ENCODE data around the gene MRPS2. TPM values are rescaled to one million over a fixed set of nuclear protein-coding genes. Genes with fewer than 3 reads are reported as not detected.
"Not testable (repeated sequence)": the region's sequence is repeated elsewhere in the genome, so short reads cannot be mapped to it uniquely, and the experiment has no call there.

The MRPS2 gene
- total and polyA plus RNA-seq, 5 donors from 2014 or later: 18.1 to 56.7 (median 51.5) TPM

- Histone ChIP-seq H3K9me3 (ENCODE audit: control insufficient read depth in 2 of 2, low read length in 2 of 2) (no peaks in the 10 kb centered on the region), H3K4me1 (ENCODE audit: control insufficient read depth, insufficient read depth, low read length, poor library complexity, severe bottlenecking) (no peaks in the 10 kb centered on the region), H3K36me3 (ENCODE audit: control insufficient read depth, insufficient read depth, low read length) (no peaks in the 10 kb centered on the region), H3K4me3 (ENCODE audit: low read depth, low read length) (no peak overlapping the region), H3K27ac (ENCODE audit: insufficient read depth, low read length, poor library complexity, severe bottlenecking) (no peak overlapping the region), H3K27me3 (ENCODE audit: control insufficient read depth, insufficient read depth, low read length) (no peaks in the 10 kb centered on the region)
- no peak for ATAC-seq (ENCODE audit: low read depth in 2 of 2)
- H3K4me1 Mint-ChIP-seq: peaks cover 0 to 5% (median 0%) of the 10 kb centered on the region in 4 donors
- no peaks in the 10 kb centered on the region for H3K27me3 Mint-ChIP-seq
- H3K27ac Mint-ChIP-seq: no peak overlapping the region
- H3K4me3 Mint-ChIP-seq: no peak overlapping the region
- H3K36me3 Mint-ChIP-seq: no peaks in the 10 kb centered on the region
- no peaks in the 10 kb centered on the region for H3K9me3 Mint-ChIP-seq
- no peak for DNase-seq
Observed at GRCh38 chr9:135523521-135524129, 23.1 kb downstream of the MRPS2 start.

DNA sequence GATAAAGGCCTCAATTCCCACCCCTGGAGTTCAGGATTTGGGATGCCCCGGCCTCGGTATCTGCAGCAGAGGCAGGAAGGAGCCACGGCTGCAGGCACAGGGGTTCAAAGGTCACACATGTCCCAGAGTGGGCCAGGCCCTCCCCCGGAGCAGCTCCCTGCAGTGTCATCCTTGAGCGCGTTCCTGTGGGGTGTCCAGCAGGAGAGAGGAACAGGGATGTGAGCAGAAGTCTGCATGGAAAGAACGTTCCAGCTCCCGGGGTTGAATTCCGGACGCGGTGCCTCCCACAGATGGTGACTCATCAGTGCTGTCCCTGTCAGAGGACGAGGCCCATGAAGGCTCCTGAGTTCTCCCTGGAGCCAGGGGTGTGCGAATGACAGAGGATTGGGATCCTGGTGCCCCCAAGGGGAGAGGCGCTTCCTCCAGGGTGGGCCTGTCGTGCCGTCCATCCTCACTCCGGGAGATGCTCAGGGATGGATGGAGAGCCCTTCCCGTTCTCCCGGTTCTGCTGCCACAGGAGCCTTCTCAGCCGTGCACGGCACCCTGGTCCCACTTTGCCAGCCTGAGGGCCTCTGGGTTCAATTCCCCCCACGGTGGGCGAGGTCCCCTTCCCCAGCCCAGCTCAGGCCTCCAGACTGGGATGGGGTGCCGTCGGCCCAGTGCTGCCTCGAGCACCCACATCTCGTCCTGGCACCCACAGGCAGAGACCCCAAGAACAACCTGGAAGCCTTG lies 23.8 kb downstream of the MRPS2 start:
- no peaks in the 10 kb centered on the region for H3K4me1 ChIP-seq (ENCODE audit: control insufficient read depth, insufficient read depth, low read length, poor library complexity, severe bottlenecking)
- no peaks in the 10 kb centered on the region for H3K27me3 ChIP-seq (ENCODE audit: control insufficient read depth, insufficient read depth, low read length)
- ATAC-seq (ENCODE audit: low read depth in 2 of 2): no peak
- Mint-ChIP-seq H3K36me3 (no peaks in the 10 kb centered on the region), H3K4me3 (no peak overlapping the region), H3K27ac (no peak overlapping the region), H3K27me3 (no peaks in the 10 kb centered on the region), H3K4me1 (peaks cover 0 to 5% (median 0%) of the 10 kb centered on the region in 4 donors), H3K9me3 (peaks cover 0 to 1% (median 0%) of the 10 kb centered on the region in 7 donors)
- H3K9me3 ChIP-seq (ENCODE audit: control insufficient read depth in 2 of 2, low read length in 2 of 2): no peaks in the 10 kb centered on the region
- H3K4me3 ChIP-seq (ENCODE audit: low read depth, low read length): no peak overlapping the region
- DNase-seq: no peak
- H3K36me3 ChIP-seq (ENCODE audit: control insufficient read depth, insufficient read depth, low read length): no peaks in the 10 kb centered on the region
- H3K27ac ChIP-seq (ENCODE audit: insufficient read depth, low read length, poor library complexity, severe bottlenecking): no peak overlapping the region

- H3K4me3 Mint-ChIP-seq: no peak overlapping the region
- no peak for DNase-seq
Observed at GRCh38 chr9:135525241-135526088, 25.0 kb downstream of the MRPS2 start.

GRCh38 chr9:135526089-135526729 lies 25.7 kb downstream of the MRPS2 start:
- peaks cover 0 to 1% (median 0%) of the 10 kb centered on the region in 7 donors for H3K9me3 Mint-ChIP-seq
- Histone ChIP-seq H3K36me3 (ENCODE audit: control insufficient read depth, insufficient read depth, low read length) (no peaks in the 10 kb centered on the region), H3K27ac (ENCODE audit: insufficient read depth, low read length, poor library complexity, severe bottlenecking) (no peak overlapping the region), H3K4me3 (ENCODE audit: low read depth, low read length) (no peak overlapping the region), H3K9me3 (ENCODE audit: control insufficient read depth in 2 of 2, low read length in 2 of 2) (no peaks in the 10 kb centered on the region), H3K4me1 (ENCODE audit: control insufficient read depth, insufficient read depth, low read length, poor library complexity, severe bottlenecking) (no peaks in the 10 kb centered on the region), H3K27me3 (ENCODE audit: control insufficient read depth, insufficient read depth, low read length) (no peaks in the 10 kb centered on the region)
- no peak overlapping the region for H3K27ac Mint-ChIP-seq
- peaks cover 5% of the 10 kb centered on the region for H3K27me3 Mint-ChIP-seq
- no peaks in the 10 kb centered on the region for H3K4me1 Mint-ChIP-seq
- no peak for DNase-seq
- no peak overlapping the region for H3K4me3 Mint-ChIP-seq
- no peaks in the 10 kb centered on the region for H3K36me3 Mint-ChIP-seq
- no peak for ATAC-seq (ENCODE audit: low read depth in 2 of 2)

More at GRCh38 chr9:135525241-135526088, 25.0 kb downstream of the MRPS2 start:
- Mint-ChIP-seq H3K27ac (no peak overlapping the region), H3K9me3 (peaks cover 0 to 1% (median 0%) of the 10 kb centered on the region in 7 donors), H3K4me1 (no peaks in the 10 kb centered on the region), H3K36me3 (no peaks in the 10 kb centered on the region), H3K27me3 (peaks cover 5% of the 10 kb centered on the region)
- no peak for ATAC-seq (ENCODE audit: low read depth in 2 of 2)
- no peaks in the 10 kb centered on the region for H3K9me3 ChIP-seq (ENCODE audit: control insufficient read depth in 2 of 2, low read length in 2 of 2)
- no peaks in the 10 kb centered on the region for H3K36me3 ChIP-seq (ENCODE audit: control insufficient read depth, insufficient read depth, low read length)
- H3K4me1 ChIP-seq (ENCODE audit: control insufficient read depth, insufficient read depth, low read length, poor library complexity, severe bottlenecking): no peaks in the 10 kb centered on the region
- H3K27ac ChIP-seq (ENCODE audit: insufficient read depth, low read length, poor library complexity, severe bottlenecking): no peak overlapping the region
- no peak overlapping the region for H3K4me3 ChIP-seq (ENCODE audit: low read depth, low read length)
- H3K27me3 ChIP-seq (ENCODE audit: control insufficient read depth, insufficient read depth, low read length): no peaks in the 10 kb centered on the region

- DNase-seq: no peak
- Histone ChIP-seq H3K27me3 (ENCODE audit: control insufficient read depth, insufficient read depth, low read length) (peaks cover 4% of the 10 kb centered on the region), H3K36me3 (ENCODE audit: control insufficient read depth, insufficient read depth, low read length) (no peaks in the 10 kb centered on the region), H3K4me3 (ENCODE audit: low read depth, low read length) (no peak overlapping the region), H3K27ac (ENCODE audit: insufficient read depth, low read length, poor library complexity, severe bottlenecking) (no peak overlapping the region), H3K4me1 (ENCODE audit: control insufficient read depth, insufficient read depth, low read length, poor library complexity, severe bottlenecking) (no peaks in the 10 kb centered on the region), H3K9me3 (ENCODE audit: control insufficient read depth in 2 of 2, low read length in 2 of 2) (no peaks in the 10 kb centered on the region)
- no peak for ATAC-seq (ENCODE audit: low read depth in 2 of 2)
- Mint-ChIP-seq H3K9me3 (peaks cover 0 to 1% (median 0%) of the 10 kb centered on the region in 7 donors), H3K4me3 (no peak overlapping the region), H3K27me3 (peaks cover 5% of the 10 kb centered on the region), H3K36me3 (no peaks in the 10 kb centered on the region), H3K27ac (no peak overlapping the region), H3K4me1 (no peaks in the 10 kb centered on the region)
Observed at GRCh38 chr9:135526730-135527571, 26.5 kb downstream of the MRPS2 start.

DNA sequence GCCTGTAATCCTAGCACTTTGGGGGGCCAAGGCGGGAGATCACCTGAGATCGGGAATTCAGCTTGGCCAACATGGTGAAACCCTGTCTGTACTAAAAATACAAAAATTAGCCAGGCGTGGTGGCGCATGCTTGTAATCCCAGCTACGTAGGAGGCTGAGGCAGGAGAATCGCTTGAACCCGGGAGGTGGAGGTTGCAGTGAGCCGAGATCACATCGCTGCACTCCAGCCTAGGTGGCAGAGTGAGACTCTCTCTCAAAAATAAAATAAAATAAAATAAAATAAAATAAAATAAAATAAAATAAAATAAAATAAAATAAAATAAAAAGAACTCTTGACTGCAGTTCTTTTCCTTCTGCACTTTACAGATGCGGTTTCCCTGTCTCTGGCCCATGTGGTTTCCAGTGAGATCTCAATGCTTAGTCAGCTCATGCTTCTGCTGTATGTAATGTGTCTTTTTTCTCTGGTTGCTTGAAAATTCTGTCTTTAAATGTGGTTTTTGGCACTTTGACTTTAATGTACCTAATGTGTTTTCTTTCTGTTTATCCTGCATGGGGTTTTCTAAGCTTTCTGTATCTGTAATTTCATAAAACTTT lies 28.5 kb downstream of the MRPS2 start:
- not testable (repeated sequence) for DNase-seq; H3K27ac ChIP-seq (ENCODE audit: insufficient read depth, low read length, poor library complexity, severe bottlenecking); ATAC-seq (ENCODE audit: low read depth in 2 of 2); H3K36me3 ChIP-seq (ENCODE audit: control insufficient read depth, insufficient read depth, low read length); H3K27ac Mint-ChIP-seq; H3K9me3 ChIP-seq (ENCODE audit: control insufficient read depth in 2 of 2, low read length in 2 of 2); H3K36me3 Mint-ChIP-seq; H3K9me3 Mint-ChIP-seq; H3K4me3 Mint-ChIP-seq; H3K4me1 ChIP-seq (ENCODE audit: control insufficient read depth, insufficient read depth, low read length, poor library complexity, severe bottlenecking); H3K4me1 Mint-ChIP-seq; H3K27me3 Mint-ChIP-seq; H3K4me3 ChIP-seq (ENCODE audit: low read depth, low read length)
- peaks cover 10% of the 10 kb centered on the region for H3K27me3 ChIP-seq (ENCODE audit: control insufficient read depth, insufficient read depth, low read length)

Data from CD4-positive, CD25-positive, alpha-beta regulatory T cell (primary cell).